HEK293 (cell line): ENCODE results near the gene CDK11A.
"Not testable (repeated sequence)": the region's sequence is repeated elsewhere in the genome, so short reads cannot be mapped to it uniquely, and the experiment has no call there.

Source experiments
- KLF10 ChIP-seq: fragments of 450-650 bp; IDR thresholded peaks from 2 replicates; pipeline ENCODE4 v1.5.1; 2018; ENCODE audit warnings: missing biosample characterization, mild to moderate bottlenecking, missing genetic modification characterization
- KLF17 ChIP-seq: fragments of 450-650 bp; formaldehyde crosslinking; IDR thresholded peaks from 2 replicates; pipeline ENCODE4 v1.5.1; 2016; ENCODE audit warnings: missing biosample characterization, missing genetic modification characterization
- SP2 ChIP-seq: fragments of 450-650 bp; formaldehyde crosslinking; IDR thresholded peaks from 2 replicates; pipeline ENCODE4 v1.5.1; 2016; ENCODE audit warnings: missing biosample characterization, missing genetic modification characterization
- ZNF211 ChIP-seq: fragments of 450-650 bp; formaldehyde crosslinking; IDR thresholded peaks from 2 replicates; pipeline ENCODE4 v1.5.1; 2016; ENCODE audit warnings: low read depth, missing biosample characterization, missing genetic modification characterization
- ZNF473 ChIP-seq: fragments of 450-650 bp; formaldehyde crosslinking; IDR thresholded peaks from 2 replicates; pipeline ENCODE4 v1.5.1; 2017; ENCODE audit warnings: missing biosample characterization, missing genetic modification characterization
- ZNF521 ChIP-seq: fragments of 450-650 bp; formaldehyde crosslinking; IDR thresholded peaks from 2 replicates; pipeline ENCODE4 v1.5.1; 2017; ENCODE audit warnings: missing biosample characterization, mild to moderate bottlenecking, missing genetic modification characterization
- TF ChIP-seq, protein P1 (sequence below): fragments of 450-650 bp; formaldehyde crosslinking; IDR thresholded peaks from 2 replicates; pipeline ENCODE4 v1.5.1; 2016; ENCODE audit warnings: missing biosample characterization, missing genetic modification characterization
- TF ChIP-seq, protein P2 (sequence below): fragments of 450-650 bp; formaldehyde crosslinking; IDR thresholded peaks from 2 replicates; pipeline ENCODE4 v1.5.1; 2016; ENCODE audit warnings: missing biosample characterization, missing genetic modification characterization

- TF ChIP-seq, protein P1, sequence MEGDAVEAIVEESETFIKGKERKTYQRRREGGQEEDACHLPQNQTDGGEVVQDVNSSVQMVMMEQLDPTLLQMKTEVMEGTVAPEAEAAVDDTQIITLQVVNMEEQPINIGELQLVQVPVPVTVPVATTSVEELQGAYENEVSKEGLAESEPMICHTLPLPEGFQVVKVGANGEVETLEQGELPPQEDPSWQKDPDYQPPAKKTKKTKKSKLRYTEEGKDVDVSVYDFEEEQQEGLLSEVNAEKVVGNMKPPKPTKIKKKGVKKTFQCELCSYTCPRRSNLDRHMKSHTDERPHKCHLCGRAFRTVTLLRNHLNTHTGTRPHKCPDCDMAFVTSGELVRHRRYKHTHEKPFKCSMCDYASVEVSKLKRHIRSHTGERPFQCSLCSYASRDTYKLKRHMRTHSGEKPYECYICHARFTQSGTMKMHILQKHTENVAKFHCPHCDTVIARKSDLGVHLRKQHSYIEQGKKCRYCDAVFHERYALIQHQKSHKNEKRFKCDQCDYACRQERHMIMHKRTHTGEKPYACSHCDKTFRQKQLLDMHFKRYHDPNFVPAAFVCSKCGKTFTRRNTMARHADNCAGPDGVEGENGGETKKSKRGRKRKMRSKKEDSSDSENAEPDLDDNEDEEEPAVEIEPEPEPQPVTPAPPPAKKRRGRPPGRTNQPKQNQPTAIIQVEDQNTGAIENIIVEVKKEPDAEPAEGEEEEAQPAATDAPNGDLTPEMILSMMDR (tag by site-specific recombination), result not testable (repeated sequence)
- TF ChIP-seq ZNF473 (tag by site-specific recombination); KLF10; ZNF211; ZNF521 (tag by site-specific recombination); KLF17 (tag by site-specific recombination); SP2: not testable (repeated sequence)
- TF ChIP-seq, protein P2, sequence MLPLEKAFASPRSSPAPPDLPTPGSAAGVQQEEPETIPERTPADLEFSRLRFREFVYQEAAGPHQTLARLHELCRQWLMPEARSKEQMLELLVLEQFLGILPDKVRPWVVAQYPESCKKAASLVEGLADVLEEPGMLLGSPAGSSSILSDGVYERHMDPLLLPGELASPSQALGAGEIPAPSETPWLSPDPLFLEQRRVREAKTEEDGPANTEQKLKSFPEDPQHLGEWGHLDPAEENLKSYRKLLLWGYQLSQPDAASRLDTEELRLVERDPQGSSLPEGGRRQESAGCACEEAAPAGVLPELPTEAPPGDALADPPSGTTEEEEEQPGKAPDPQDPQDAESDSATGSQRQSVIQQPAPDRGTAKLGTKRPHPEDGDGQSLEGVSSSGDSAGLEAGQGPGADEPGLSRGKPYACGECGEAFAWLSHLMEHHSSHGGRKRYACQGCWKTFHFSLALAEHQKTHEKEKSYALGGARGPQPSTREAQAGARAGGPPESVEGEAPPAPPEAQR (tag by site-specific recombination), result not testable (repeated sequence)
Measured at GRCh38 chr1:1705623-1706022, 18.5 kb downstream of the CDK11A start.
